ENCODE results near the gene ABCG1.

DNA sequence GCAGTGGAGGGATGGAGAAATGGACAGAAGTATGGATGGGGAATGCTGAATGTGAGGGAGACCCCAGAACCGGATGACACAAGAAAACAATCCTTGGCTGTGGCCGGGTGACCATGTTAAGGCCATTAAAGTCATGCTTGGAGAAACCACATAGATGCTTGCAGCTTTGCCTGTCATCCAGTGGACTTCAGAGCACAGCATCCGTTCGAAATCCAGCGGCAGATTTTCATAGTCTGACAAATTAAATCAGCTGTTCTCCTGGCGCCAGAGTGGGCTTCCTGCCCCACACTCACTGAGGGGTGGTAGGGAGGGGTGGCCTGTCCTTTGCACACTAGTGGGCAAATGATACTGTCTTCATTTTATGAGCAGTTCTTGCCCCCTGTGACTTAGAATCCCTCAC is 35.1 kb downstream of the ABCG1 start:
- TF ChIP-seq POLR2A (IDR thresholded peaks at IDR 0.05; ENCODE audit: low read length): no peak
- no peak for TF ChIP-seq GATA1 (IDR thresholded peaks at IDR 0.05; ENCODE audit: low read depth, low read length)
